ENCODE data around the gene CMIP. TPM values are rescaled to one million over a fixed set of nuclear protein-coding genes. Genes with fewer than 3 reads are reported as not detected.
A peak's percentile ranks its signal among the peaks of the same experiment; 100 is the strongest.

The CMIP gene
- total and polyA plus RNA-seq, 7 donors, result 11.0 to 60.3 (median 20.4) TPM

- no peaks in the 10 kb centered on the region for H3K27me3 ChIP-seq
Measured at GRCh38 chr16:81616321-81617020, 171.9 kb downstream of the CMIP start.

GRCh38 chr16:81617021-81617346 is 172.4 kb downstream of the CMIP start:
- peak overlapping the region in 1 of 4 donors; percentile 40 for H3K27ac ChIP-seq
- peaks cover 0 to 35% (median 25%) of the 10 kb centered on the region in 4 donors for H3K4me1 ChIP-seq
- no peaks in the 10 kb centered on the region for H3K9me3 ChIP-seq
- H3K4me3 ChIP-seq, result no peak overlapping the region
- WGBS, 2 donors, result 71 to 84% methylated on average over 8 of the region's 8 CpGs
- no peak for DNase-seq
- intact Hi-C loops (cut with DNase I), result no loop called here
- TF ChIP-seq POLR2A (IDR thresholded peaks at IDR 0.05) (no peak), POLR2AphosphoS5 (IDR thresholded peaks at IDR 0.05) (no peak), EP300 (IDR thresholded peaks at IDR 0.05) (no peak), CTCF (IDR thresholded peaks at IDR 0.05) (no peak)
- H3K27me3 ChIP-seq, result no peaks in the 10 kb centered on the region
- H3K36me3 ChIP-seq, result peaks cover 0 to 13% (median 0%) of the 10 kb centered on the region in 4 donors

More at GRCh38 chr16:81616321-81617020, 171.9 kb downstream of the CMIP start:
- Histone ChIP-seq H3K4me1 (peaks cover 0 to 39% (median 25%) of the 10 kb centered on the region in 4 donors), H3K36me3 (peaks cover 0 to 8% (median 0%) of the 10 kb centered on the region in 4 donors), H3K9me3 (no peaks in the 10 kb centered on the region), H3K4me3 (no peak overlapping the region), H3K27ac (peak overlapping the region in 2 of 4 donors; percentile 1 to 40)
- WGBS, 2 donors, result 56 to 76% methylated on average over 17 of the region's 17 CpGs
- intact Hi-C loops (cut with DNase I), result no loop called here
- peak; percentile 86 for DNase-seq
- TF ChIP-seq EP300 (IDR thresholded peaks at IDR 0.05), result no peak
- no peak for TF ChIP-seq POLR2A (IDR thresholded peaks at IDR 0.05)
- TF ChIP-seq CTCF (IDR thresholded peaks at IDR 0.05), result no peak
- no peak for TF ChIP-seq POLR2AphosphoS5 (IDR thresholded peaks at IDR 0.05)

- Histone ChIP-seq H3K27me3 (no peaks in the 10 kb centered on the region), H3K27ac (no peak overlapping the region), H3K9me3 (no peaks in the 10 kb centered on the region), H3K36me3 (peaks cover 0 to 20% (median 0%) of the 10 kb centered on the region in 4 donors), H3K4me3 (no peak overlapping the region), H3K4me1 (peaks cover 0 to 24% (median 14%) of the 10 kb centered on the region in 4 donors)
- 83 to 87% methylated on average over 6 of the region's 6 CpGs for WGBS, 2 donors
- TF ChIP-seq POLR2A (IDR thresholded peaks at IDR 0.05) (no peak), POLR2AphosphoS5 (IDR thresholded peaks at IDR 0.05) (no peak), CTCF (IDR thresholded peaks at IDR 0.05) (no peak), EP300 (IDR thresholded peaks at IDR 0.05) (no peak)
- intact Hi-C loops (cut with DNase I), result no loop called here
- no peak for DNase-seq
Measured at GRCh38 chr16:81618187-81618586, 173.6 kb downstream of the CMIP start.

GRCh38 chr16:81618661-81619060 is 174.1 kb downstream of the CMIP start:
- Histone ChIP-seq H3K4me1 (peaks cover 0 to 29% (median 15%) of the 10 kb centered on the region in 4 donors), H3K27ac (no peak overlapping the region), H3K36me3 (peaks cover 0 to 20% (median 0%) of the 10 kb centered on the region in 4 donors), H3K9me3 (no peaks in the 10 kb centered on the region), H3K4me3 (no peak overlapping the region), H3K27me3 (no peaks in the 10 kb centered on the region)
- 81 to 84% methylated on average over 11 of the region's 11 CpGs for WGBS, 2 donors
- intact Hi-C loops (cut with DNase I), result no loop called here
- DNase-seq, result no peak
- TF ChIP-seq POLR2AphosphoS5 (IDR thresholded peaks at IDR 0.05) (no peak), POLR2A (IDR thresholded peaks at IDR 0.05) (no peak), CTCF (IDR thresholded peaks at IDR 0.05) (no peak), EP300 (IDR thresholded peaks at IDR 0.05) (no peak)

Measured in sigmoid colon (tissue), 7 donors.